SK-N-SH (cell line): ENCODE data around the gene CNIH2. TPM values are rescaled to one million over a fixed set of nuclear protein-coding genes. Genes with fewer than 3 reads are reported as not detected.

Experiments used
- CTCF ChIA-PET: fragments of 300-600, 350-600 bp; formaldehyde crosslinking; extraction: SDS; loops from one replicate; lab custom pipeline; 2021; lab: Yijun Ruan, JAX
- POLR2A ChIA-PET: fragments of 350-600 bp; sonication (Branson Sonifier 250); formaldehyde crosslinking; extraction: SDS; loops from one replicate; lab custom pipeline; 2020; ENCODE audit warnings: antibody characterized with exemption, inconsistent platforms; lab: Yijun Ruan, JAX
- DNase-seq: peaks from one replicate; pipeline ENCODE4 v3.0.0; 2012
- H2AFZ ChIP-seq: fragments of 200-600 bp; sonication (generic); 2 replicates; pipeline ENCODE4 v1.8.1; 2016; ENCODE audit warnings: antibody characterized with exemption, mild to moderate bottlenecking, low read depth
- H3F3A ChIP-seq: fragments of 200-600 bp; sonication (generic); replicated peaks from 2 replicates; pipeline ENCODE3; 2016; ENCODE audit warnings: antibody characterized with exemption, mild to moderate bottlenecking; ENCODE audit not compliant: insufficient read depth
- H3K27ac ChIP-seq, 2 experiments: fragments of 200-500 bp in 1 of 2; fragments of 200-600 bp in 1 of 2; sonication (Bioruptor generic) in 1 of 2; sonication (generic), shearing (Covaris generic) in 1 of 2; 2 replicates each; pipeline versions ENCODE4 v1.5.1 to v1.6.1; 2014 to 2016; ENCODE audit warnings: low read depth in 2 of 2, inconsistent platforms in 1 of 2, low read length in 1 of 2, mild to moderate bottlenecking in 1 of 2, mixed read lengths in 1 of 2
- H3K27me3 ChIP-seq: fragments of 200-600 bp; sonication (generic), shearing (Covaris generic); 2 replicates; pipeline ENCODE4 v1.6.1; 2016; ENCODE audit warnings: mixed run types; ENCODE audit not compliant: insufficient read depth
- H3K36me3 ChIP-seq, 2 experiments: fragments of 200-500 bp in 1 of 2; fragments of 200-600 bp in 1 of 2; sonication (Bioruptor generic) in 1 of 2; sonication (generic) in 1 of 2; replicated peaks in 1 of 2; 2 replicates each; pipeline versions ENCODE3 to v1.5.1; 2014 to 2016; ENCODE audit warnings: low read length in 1 of 2, mild to moderate bottlenecking in 1 of 2; ENCODE audit not compliant: insufficient read depth in 2 of 2, control insufficient read depth in 1 of 2
- H3K4me1 ChIP-seq, 2 experiments: fragments of 200-500 bp in 1 of 2; fragments of 200-600 bp in 1 of 2; sonication (Bioruptor generic) in 1 of 2; sonication (generic), shearing (Covaris generic) in 1 of 2; 2 replicates each; pipeline versions ENCODE4 v1.5.1 to v1.6.1; 2014 to 2016; ENCODE audit warnings: low read depth in 1 of 2, low read length in 1 of 2, mixed run types in 1 of 2; ENCODE audit not compliant: insufficient read depth in 2 of 2, control insufficient read depth in 1 of 2
- H3K4me2 ChIP-seq: fragments of 200-600 bp; sonication (generic), shearing (Covaris generic); 2 replicates; pipeline ENCODE4 v1.6.1; 2017; ENCODE audit warnings: mixed run types
- H3K4me3 ChIP-seq, 2 experiments: fragments of 200-500 bp in 1 of 2; fragments of 200-600 bp in 1 of 2; sonication (Bioruptor generic) in 1 of 2; sonication (generic), shearing (Covaris generic) in 1 of 2; 2 replicates each; pipeline versions ENCODE4 v1.5.1 to v1.8.1; 2014 to 2016; ENCODE audit warnings: low read depth in 2 of 2, inconsistent platforms in 1 of 2, low read length in 1 of 2, mild to moderate bottlenecking in 1 of 2, mixed read lengths in 1 of 2, moderate library complexity in 1 of 2
- H3K79me2 ChIP-seq: fragments of 200-600 bp; sonication (generic); 2 replicates; pipeline ENCODE4 v1.8.1; 2017; ENCODE audit warnings: mild to moderate bottlenecking; ENCODE audit not compliant: insufficient read depth
- H3K9ac ChIP-seq: fragments of 200-600 bp; sonication (generic); 2 replicates; pipeline ENCODE4 v1.6.1; 2017; ENCODE audit warnings: mixed run types
- H3K9me2 ChIP-seq: fragments of 200-600 bp; sonication (generic); 2 replicates; pipeline ENCODE4 v1.6.1; 2017; ENCODE audit warnings: mixed run types
- H3K9me3 ChIP-seq: fragments of 200-600 bp; sonication (generic); 2 replicates; pipeline ENCODE4 v1.6.1; 2017; ENCODE audit warnings: mixed run types, mild to moderate bottlenecking, moderate library complexity
- H4K20me1 ChIP-seq: fragments of 200-600 bp; sonication (generic); 2 replicates; pipeline ENCODE4 v1.6.1; 2017; ENCODE audit warnings: mild to moderate bottlenecking, mixed run types; ENCODE audit not compliant: insufficient read depth
- CTCF ChIP-seq: fragments of 200-600 bp; sonication (generic); IDR thresholded peaks from 2 replicates; pipeline ENCODE4 v1.6.1; 2017; ENCODE audit warnings: antibody characterized with exemption, mild to moderate bottlenecking, moderate library complexity
- FOSL2 ChIP-seq: IDR thresholded peaks from 2 replicates; pipeline ENCODE4 v1.4.0; 2012; ENCODE audit warnings: low read depth, mild to moderate bottlenecking, moderate library complexity, borderline replicate concordance
- GABPA ChIP-seq: IDR thresholded peaks from 2 replicates; pipeline ENCODE4 v1.4.0; 2012; ENCODE audit warnings: low read depth, mild to moderate bottlenecking
- JUND ChIP-seq: IDR thresholded peaks from 2 replicates; pipeline ENCODE4 v1.4.0; 2012
- MXI1 ChIP-seq: IDR thresholded peaks from 2 replicates; pipeline ENCODE4 v1.6.1; 2012; ENCODE audit warnings: mild to moderate bottlenecking, low read depth, low read length, improper control_type of control experiment
- POLR2AphosphoS5 ChIP-seq: IDR thresholded peaks from 2 replicates; pipeline ENCODE4 v1.6.1; 2012; ENCODE audit warnings: low read depth, low read length
- RFX5 ChIP-seq: IDR thresholded peaks from 2 replicates; pipeline ENCODE4 v1.6.1; 2012; ENCODE audit warnings: mild to moderate bottlenecking, improper control_type of control experiment, low read length
- TEAD4 ChIP-seq: IDR thresholded peaks from 2 replicates; pipeline ENCODE4 v1.4.0; 2012; ENCODE audit warnings: mild to moderate bottlenecking, borderline replicate concordance; ENCODE audit not compliant: insufficient read depth
- ZBTB33 ChIP-seq: IDR thresholded peaks from 2 replicates; pipeline ENCODE4 v1.4.0; 2012; ENCODE audit warnings: low read depth, borderline replicate concordance
- WGBS: methylation state at CpG from one replicate; pipeline ENCODE4 v1.1.6; 2017; ENCODE audit warnings: low lambda C conversion rate; 5-methylcytosine and 5-hydroxymethylcytosine counted together
- polyA plus RNA-seq, 3 experiments: library from polyadenylated mRNA; depleted of rRNA; stranded (reverse); fragments of >200 nt; gene quantifications; 2 replicates each; pipeline ENCODE4 v1.2.3, GENCODE V29; 2012
- TF ChIP-seq, protein P1 (sequence below): IDR thresholded peaks from 2 replicates; pipeline ENCODE4; 2012

The CNIH2 gene
- polyA plus RNA-seq, 1 of the 3 experiments (the other 2 are of a cell fraction): 11.8 TPM

- CTCF ChIA-PET: interaction anchor here (0.9 to 8.2 kb wide), 7 partner anchors 9 to 208 kb away, joined by 3 to 111 read pairs (median 4); partner anchors contain the start of genes RAB1B, RIN1 and YIF1A
- no peak overlapping the region for H3K4me2 ChIP-seq
Measured at GRCh38 chr11:66278363-66279091, 552 bp downstream of the CNIH2 start.

GRCh38 chr11:66279092-66279734 lies 1.2 kb downstream of the CNIH2 start:
- Histone ChIP-seq H4K20me1 (peaks cover 16% of the 10 kb centered on the region), H3K9ac (no peak overlapping the region), H3K79me2 (no peaks in the 10 kb centered on the region), H3K27me3 (no peaks in the 10 kb centered on the region), H3K27ac (peak overlapping the region in 1 of 2 experiments; percentile 77; a peak in 2 of 4 replicates), H3K36me3 (peaks cover 5 to 32% of the 10 kb centered on the region in 2 experiments), H2AFZ (no peak overlapping the region), H3K4me3 (peak overlapping the region in 1 of 2 experiments; percentile 51; a peak in 2 of 4 replicates), H3K9me2 (no peaks in the 10 kb centered on the region), H3K4me2 (no peak overlapping the region), H3K9me3 (no peaks in the 10 kb centered on the region), H3F3A (peaks cover 23% of the 10 kb centered on the region), H3K4me1 (peaks cover 0 to 47% of the 10 kb centered on the region in 2 experiments; a peak in 1 of 4 replicates)
- 77% methylated on average over 15 of the region's 15 CpGs for WGBS
- POLR2A ChIA-PET: interaction anchor here (0.9 to 1.0 kb wide), 2 partner anchors 10 to 11 kb away, joined by 4 to 8 read pairs; partner anchors contain the start of genes RAB1B and YIF1A
- CTCF ChIA-PET: interaction anchor here (0.9 to 8.2 kb wide), 8 partner anchors 9 to 208 kb away, joined by 3 to 111 read pairs (median 16); partner anchors contain the start of genes RAB1B, RIN1, TMEM151A and YIF1A
- TF ChIP-seq POLR2AphosphoS5 (no peak), CTCF (no peak), ZBTB33 (no peak), GABPA (no peak), TEAD4 (no peak), MXI1 (no peak), FOSL2 (no peak), JUND (no peak)
- TF ChIP-seq, protein P1, sequence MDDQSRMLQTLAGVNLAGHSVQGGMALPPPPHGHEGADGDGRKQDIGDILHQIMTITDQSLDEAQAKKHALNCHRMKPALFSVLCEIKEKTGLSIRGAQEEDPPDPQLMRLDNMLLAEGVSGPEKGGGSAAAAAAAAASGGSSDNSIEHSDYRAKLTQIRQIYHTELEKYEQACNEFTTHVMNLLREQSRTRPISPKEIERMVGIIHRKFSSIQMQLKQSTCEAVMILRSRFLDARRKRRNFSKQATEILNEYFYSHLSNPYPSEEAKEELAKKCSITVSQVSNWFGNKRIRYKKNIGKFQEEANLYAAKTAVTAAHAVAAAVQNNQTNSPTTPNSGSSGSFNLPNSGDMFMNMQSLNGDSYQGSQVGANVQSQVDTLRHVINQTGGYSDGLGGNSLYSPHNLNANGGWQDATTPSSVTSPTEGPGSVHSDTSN: no peak
- peak; percentile 48 for DNase-seq

More at GRCh38 chr11:66278363-66279091, 552 bp downstream of the CNIH2 start:
- Histone ChIP-seq H3K9me3 (no peaks in the 10 kb centered on the region), H3K9ac (no peak overlapping the region), H3K27ac (peak overlapping the region in 1 of 2 experiments; percentile 77; a peak in 2 of 4 replicates), H4K20me1 (peaks cover 16% of the 10 kb centered on the region), H2AFZ (no peak overlapping the region), H3K27me3 (no peaks in the 10 kb centered on the region), H3K4me3 (peak overlapping the region in 1 of 2 experiments; percentile 51; a peak in 2 of 4 replicates), H3K4me1 (peaks cover 0 to 47% of the 10 kb centered on the region in 2 experiments; a peak in 1 of 4 replicates), H3K36me3 (peaks cover 12 to 36% of the 10 kb centered on the region in 2 experiments), H3K79me2 (no peaks in the 10 kb centered on the region), H3K9me2 (no peaks in the 10 kb centered on the region), H3F3A (peaks cover 28% of the 10 kb centered on the region)
- peak; percentile 79 for DNase-seq
- POLR2A ChIA-PET: interaction anchor here (1.0 to 1.4 kb wide), 2 partner anchors 10 to 11 kb away, joined by 3 to 8 read pairs; partner anchors contain the start of gene RAB1B
- TF ChIP-seq MXI1 (0 out of 2 replicates have a peak, but pooled peaks have one; percentile 19), RFX5 (0 out of 2 replicates have a peak, but pooled peaks have one; percentile 44), JUND (no peak)
- 6% methylated on average over 21 of the region's 45 CpGs for WGBS
